Transverse colon (tissue), 4 donors: ENCODE measurements around the gene ARSK.

ENCODE experiments used
- EP300 ChIP-seq: sonication (generic); formaldehyde crosslinking; IDR thresholded peaks from one replicate; pipeline ENCODE4 v1.6.1; 2017; ENCODE audit warnings: antibody characterized with exemption, low read depth
- POLR2A ChIP-seq: fragments of 450-650 bp; IDR thresholded peaks from one replicate; pipeline ENCODE4 v1.6.1; 2016; ENCODE audit warnings: antibody characterized with exemption, mild to moderate bottlenecking, moderate library complexity
- POLR2AphosphoS5 ChIP-seq, 3 donors: sonication (generic); formaldehyde crosslinking; IDR thresholded peaks; one replicate each; pipeline ENCODE4 v1.6.1; 2016; ENCODE audit warnings: antibody characterized with exemption in 3 of 3
- TF ChIP-seq, protein P1 (sequence below), 5 experiments: fragments of 200-600 bp in 3 of 5; fragments of 450-650 bp in 2 of 5; sonication (generic) in 3 of 5; IDR thresholded peaks; 1 replicate in 2 of 5; 2 replicates in 3 of 5; pipeline ENCODE4 v1.5.1; 2016 to 2017; ENCODE audit warnings: antibody characterized with exemption in 5 of 5, inconsistent platforms in 3 of 5, mild to moderate bottlenecking in 2 of 5, moderate library complexity in 1 of 5

DNA sequence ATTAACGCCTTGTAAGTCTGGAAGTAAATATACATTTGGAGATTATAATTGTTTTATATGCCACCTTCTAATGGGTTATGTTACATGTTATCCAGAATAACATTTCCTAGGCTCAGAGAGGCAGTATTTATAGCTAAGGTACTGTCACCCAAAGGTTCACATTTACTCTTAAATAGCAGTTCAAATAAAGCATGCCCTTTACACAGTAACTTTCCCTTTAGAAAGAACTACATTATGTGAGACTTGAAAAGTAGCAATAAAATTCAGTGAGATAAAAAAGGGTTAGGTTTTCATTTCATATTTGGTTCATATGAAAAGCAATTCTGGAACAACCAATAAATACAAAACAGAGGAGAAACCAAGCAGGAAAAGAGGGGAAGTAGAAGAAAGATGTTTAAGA is 35.2 kb upstream of the ARSK start:
- TF ChIP-seq, protein P1, sequence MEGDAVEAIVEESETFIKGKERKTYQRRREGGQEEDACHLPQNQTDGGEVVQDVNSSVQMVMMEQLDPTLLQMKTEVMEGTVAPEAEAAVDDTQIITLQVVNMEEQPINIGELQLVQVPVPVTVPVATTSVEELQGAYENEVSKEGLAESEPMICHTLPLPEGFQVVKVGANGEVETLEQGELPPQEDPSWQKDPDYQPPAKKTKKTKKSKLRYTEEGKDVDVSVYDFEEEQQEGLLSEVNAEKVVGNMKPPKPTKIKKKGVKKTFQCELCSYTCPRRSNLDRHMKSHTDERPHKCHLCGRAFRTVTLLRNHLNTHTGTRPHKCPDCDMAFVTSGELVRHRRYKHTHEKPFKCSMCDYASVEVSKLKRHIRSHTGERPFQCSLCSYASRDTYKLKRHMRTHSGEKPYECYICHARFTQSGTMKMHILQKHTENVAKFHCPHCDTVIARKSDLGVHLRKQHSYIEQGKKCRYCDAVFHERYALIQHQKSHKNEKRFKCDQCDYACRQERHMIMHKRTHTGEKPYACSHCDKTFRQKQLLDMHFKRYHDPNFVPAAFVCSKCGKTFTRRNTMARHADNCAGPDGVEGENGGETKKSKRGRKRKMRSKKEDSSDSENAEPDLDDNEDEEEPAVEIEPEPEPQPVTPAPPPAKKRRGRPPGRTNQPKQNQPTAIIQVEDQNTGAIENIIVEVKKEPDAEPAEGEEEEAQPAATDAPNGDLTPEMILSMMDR (IDR thresholded peaks at IDR 0.05): no peak
- TF ChIP-seq POLR2A (no peak), POLR2AphosphoS5 (IDR thresholded peaks at IDR 0.05) (no peak), EP300 (no peak)
